Neural cell (in vitro differentiated cells): ENCODE data around the gene ACOXL. TPM values are rescaled to one million over a fixed set of nuclear protein-coding genes. Genes with fewer than 3 reads are reported as not detected.

Source experiments
- H2AFZ ChIP-seq: fragments of 200-600, 300-800 bp; sonication (generic), shearing (Covaris generic); 2 replicates; pipeline ENCODE4 v1.6.0; 2014; ENCODE audit warnings: low read depth, mild to moderate bottlenecking, antibody characterized with exemption, low read length, moderate library complexity
- H3F3A ChIP-seq: fragments of 200-600 bp; shearing (Covaris generic); 2 replicates; pipeline ENCODE4 v1.6.1; 2016; ENCODE audit warnings: mild to moderate bottlenecking, moderate library complexity, mixed read lengths, antibody characterized with exemption, low read length; ENCODE audit not compliant: insufficient read depth, poor library complexity, severe bottlenecking
- H3K27ac ChIP-seq: fragments of 200-600, 300-800 bp; sonication (generic), shearing (Covaris generic); 2 replicates; pipeline ENCODE4 v1.5.1; 2014; ENCODE audit warnings: mild to moderate bottlenecking, low read length, moderate library complexity
- H3K27me3 ChIP-seq: fragments of 300-800, 200-600 bp; sonication (generic), shearing (Covaris generic); 2 replicates; pipeline ENCODE4 v1.6.0; 2014; ENCODE audit warnings: mild to moderate bottlenecking, low read depth, low read length, moderate library complexity; ENCODE audit not compliant: insufficient read depth
- H3K36me3 ChIP-seq: fragments of 300-800, 200-600 bp; sonication (generic), shearing (Covaris generic); 2 replicates; pipeline ENCODE4 v1.5.1; 2014; ENCODE audit warnings: mild to moderate bottlenecking, antibody characterized with exemption, low read length, moderate library complexity; ENCODE audit not compliant: insufficient read depth
- H3K4me2 ChIP-seq: fragments of 300-800, 200-600 bp; sonication (generic), shearing (Covaris generic); 2 replicates; pipeline ENCODE4 v1.6.0; 2014; ENCODE audit warnings: mild to moderate bottlenecking, low read length
- H3K4me3 ChIP-seq: fragments of 300-800, 200-600 bp; sonication (generic), shearing (Covaris generic); 2 replicates; pipeline ENCODE4 v1.5.1; 2014; ENCODE audit warnings: mild to moderate bottlenecking, low read length, moderate library complexity
- H3K79me2 ChIP-seq: fragments of 200-600 bp; shearing (Covaris generic); replicated peaks from 2 replicates; pipeline ENCODE4 v1.6.0; 2014; ENCODE audit warnings: mild to moderate bottlenecking, low read length, moderate library complexity; ENCODE audit not compliant: insufficient read depth
- H3K9ac ChIP-seq: fragments of 300-800, 200-600 bp; sonication (generic), shearing (Covaris generic); 2 replicates; pipeline ENCODE4 v1.6.1; 2016; ENCODE audit warnings: mild to moderate bottlenecking, low read length, mixed read lengths
- H3K9me2 ChIP-seq: fragments of 200-600 bp; shearing (Covaris generic); 2 replicates; pipeline ENCODE4 v1.6.1; 2016; ENCODE audit warnings: mild to moderate bottlenecking, low read length, mixed read lengths; ENCODE audit not compliant: insufficient read depth
- H3K9me3 ChIP-seq: fragments of 200-600, 300-800 bp; sonication (generic), shearing (Covaris generic); 2 replicates; pipeline ENCODE4 v1.6.1; 2016; ENCODE audit warnings: mild to moderate bottlenecking, mixed run types, low read length, moderate library complexity, mixed read lengths
- H4K20me1 ChIP-seq: fragments of 200-600 bp; shearing (Covaris generic); 2 replicates; pipeline ENCODE4 v1.6.1; 2016; ENCODE audit warnings: mild to moderate bottlenecking, mixed run types; ENCODE audit not compliant: insufficient read depth
- CTCF ChIP-seq: fragments of 450-650 bp; IDR thresholded peaks from 2 replicates; pipeline ENCODE4 v1.5.1; 2014; ENCODE audit warnings: antibody characterized with exemption, mild to moderate bottlenecking, moderate library complexity; ENCODE audit not compliant: poor library complexity, severe bottlenecking
- EP300 ChIP-seq: fragments of 450-650 bp; conservative IDR thresholded peaks from 2 replicates; pipeline ENCODE4 v1.6.1; 2014; ENCODE audit warnings: antibody characterized with exemption, mild to moderate bottlenecking, moderate library complexity; ENCODE audit not compliant: poor library complexity, severe bottlenecking
- EZH2 ChIP-seq: fragments of 200-600, 300-800 bp; shearing (Covaris generic), sonication (generic); IDR thresholded peaks from 2 replicates; pipeline ENCODE4 v1.6.1; 2014; ENCODE audit warnings: antibody characterized with exemption, low read length, borderline replicate concordance, mild to moderate bottlenecking; ENCODE audit not compliant: insufficient read depth, poor library complexity, severe bottlenecking
- MXI1 ChIP-seq: fragments of 450-650 bp; conservative IDR thresholded peaks from 2 replicates; pipeline ENCODE4 v1.6.1; 2014; ENCODE audit warnings: antibody characterized with exemption, mild to moderate bottlenecking; ENCODE audit not compliant: poor library complexity, severe bottlenecking
- POLR2AphosphoS5 ChIP-seq: IDR thresholded peaks from 2 replicates; pipeline ENCODE4 v1.6.1; 2012
- RAD21 ChIP-seq: fragments of 450-650 bp; conservative IDR thresholded peaks from 2 replicates; pipeline ENCODE4 v1.6.1; 2014; ENCODE audit warnings: antibody characterized with exemption, mild to moderate bottlenecking, moderate library complexity
- REST ChIP-seq: IDR thresholded peaks from 2 replicates; pipeline ENCODE4 v1.6.1; 2012; ENCODE audit warnings: borderline replicate concordance
- SMC3 ChIP-seq: fragments of 450-650 bp; conservative IDR thresholded peaks from 2 replicates; pipeline ENCODE4 v1.6.1; 2014; ENCODE audit warnings: antibody characterized with exemption, mild to moderate bottlenecking, moderate library complexity; ENCODE audit not compliant: poor library complexity
- TAF1 ChIP-seq: IDR thresholded peaks from 2 replicates; pipeline ENCODE4 v1.6.1; 2012; ENCODE audit warnings: low read depth
- polyA plus RNA-seq: library from polyadenylated mRNA; depleted of rRNA; stranded (reverse); fragments of >200 nt; gene quantifications from 2 replicates; pipeline ENCODE4 v1.2.3, GENCODE V29; 2014

Gene ACOXL
- polyA plus RNA-seq, 1 donor from 2014 or later, result not detected

DNA sequence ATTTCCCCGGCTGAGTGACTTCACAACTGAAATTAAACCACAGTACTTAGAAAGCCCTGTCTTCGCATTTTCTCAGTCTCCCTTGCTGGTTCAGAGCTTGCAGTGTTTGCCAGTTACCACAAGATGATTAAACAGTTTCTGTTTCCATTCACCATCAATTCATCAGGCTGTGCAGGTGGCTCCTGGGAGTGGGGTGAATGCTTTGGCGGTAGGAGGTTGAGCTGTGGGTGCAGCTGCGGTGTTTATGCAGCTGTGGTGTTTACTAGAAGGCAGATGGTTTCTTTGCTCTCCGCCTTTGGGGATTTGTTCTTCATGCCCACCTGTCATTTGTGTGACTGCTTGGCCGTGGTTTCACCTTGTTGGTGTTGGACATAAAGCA, 16.1 kb downstream of the ACOXL start:
- H3F3A ChIP-seq, result no peaks in the 10 kb centered on the region
- no peaks in the 10 kb centered on the region for H3K36me3 ChIP-seq
- no peaks in the 10 kb centered on the region for H3K9me3 ChIP-seq
- H3K4me2 ChIP-seq, result no peak overlapping the region
- no peak overlapping the region for H3K4me3 ChIP-seq
- H3K27me3 ChIP-seq, result no peaks in the 10 kb centered on the region
- no peaks in the 10 kb centered on the region for H3K9me2 ChIP-seq
- no peak for TF ChIP-seq MXI1
- no peak for TF ChIP-seq CTCF
- no peak for TF ChIP-seq EP300
- no peak for TF ChIP-seq EZH2
- no peak for TF ChIP-seq SMC3
- TF ChIP-seq REST, result no peak
- no peak for TF ChIP-seq RAD21
- no peak overlapping the region for H3K27ac ChIP-seq
- no peak overlapping the region for H2AFZ ChIP-seq
- no peaks in the 10 kb centered on the region for H3K79me2 ChIP-seq
- no peaks in the 10 kb centered on the region for H4K20me1 ChIP-seq
- H3K9ac ChIP-seq, result no peak overlapping the region

- Histone ChIP-seq H3K9ac (no peak overlapping the region), H3K4me3 (no peak overlapping the region), H3F3A (no peaks in the 10 kb centered on the region), H3K36me3 (no peaks in the 10 kb centered on the region), H3K4me2 (no peak overlapping the region), H2AFZ (no peak overlapping the region), H3K9me3 (no peaks in the 10 kb centered on the region), H3K27me3 (no peaks in the 10 kb centered on the region), H3K79me2 (no peaks in the 10 kb centered on the region), H4K20me1 (no peaks in the 10 kb centered on the region), H3K9me2 (no peaks in the 10 kb centered on the region), H3K27ac (no peak overlapping the region)
- TF ChIP-seq TAF1, result no peak
- TF ChIP-seq EZH2, result no peak
- TF ChIP-seq RAD21, result no peak
- TF ChIP-seq REST, result no peak
- no peak for TF ChIP-seq EP300
- TF ChIP-seq CTCF, result no peak
- TF ChIP-seq MXI1, result no peak
- TF ChIP-seq POLR2AphosphoS5, result no peak
- no peak for TF ChIP-seq SMC3
These were observed 19.3 kb downstream of the ACOXL start for GRCh38 chr2:110751642-110752041.
